ENCODE results near the gene KMT5C. TPM values are rescaled to one million over a fixed set of nuclear protein-coding genes. Genes with fewer than 3 reads are reported as not detected.

The KMT5C gene
- total RNA-seq, 1 experiment from 2014 or later, result 12.9 TPM

- H3K4me1 Mint-ChIP-seq (ENCODE audit: insufficient read depth, unreplicated experiment), result peaks cover 17% of the 10 kb centered on the region
- no peaks in the 10 kb centered on the region for H3K9me3 Mint-ChIP-seq (ENCODE audit: unreplicated experiment)
- no TSS peak for BruUV-seq (replicated peaks)
- no peak for TF ChIP-seq CTCF (IDR thresholded peaks at IDR 0.05; ENCODE audit: unreplicated experiment)
- intact Hi-C loops (cut with micrococcal nuclease), result no loop called here
- H3K27me3 Mint-ChIP-seq (ENCODE audit: insufficient read depth, unreplicated experiment), result no peaks in the 10 kb centered on the region
- no peak overlapping the region for H3K4me3 Mint-ChIP-seq (ENCODE audit: unreplicated experiment)
- DNase-seq (ENCODE audit: unreplicated experiment), result peak; percentile 74
- peaks cover 35% of the 10 kb centered on the region for H3K36me3 Mint-ChIP-seq (ENCODE audit: insufficient read depth, unreplicated experiment)
- POLR2A ChIA-PET, result interaction anchor here (1.4 to 2.9 kb wide), 2 partner anchors 9 to 38 kb away, joined by 4 to 18 read pairs; partner anchors contain the start of gene TMEM238
- H3K27ac Mint-ChIP-seq (ENCODE audit: low read depth, unreplicated experiment), result peak overlapping the region; percentile 87
- CTCF ChIA-PET, result interaction anchor here (0.6 kb wide), 3 partner anchors 35 to 182 kb away, joined by 3 to 6 read pairs (median 3); no protein-coding TSS in a partner anchor
Measured at GRCh38 chr19:55345818-55346724, 6.4 kb downstream of the KMT5C start.

GRCh38 chr19:55346725-55347441, 7.2 kb downstream of the KMT5C start:
- BruUV-seq (replicated peaks), result no TSS peak
- H3K36me3 Mint-ChIP-seq (ENCODE audit: insufficient read depth, unreplicated experiment), result peaks cover 35% of the 10 kb centered on the region
- intact Hi-C loops (cut with micrococcal nuclease), result no loop called here
- no peak overlapping the region for H3K27ac Mint-ChIP-seq (ENCODE audit: low read depth, unreplicated experiment)
- no peak for TF ChIP-seq CTCF (IDR thresholded peaks at IDR 0.05; ENCODE audit: unreplicated experiment)
- H3K27me3 Mint-ChIP-seq (ENCODE audit: insufficient read depth, unreplicated experiment), result no peaks in the 10 kb centered on the region
- H3K4me1 Mint-ChIP-seq (ENCODE audit: insufficient read depth, unreplicated experiment), result peaks cover 16% of the 10 kb centered on the region
- CTCF ChIA-PET, result interaction anchor here (0.6 kb wide), 2 partner anchors 34 to 183 kb away, joined by 3 to 6 read pairs; no protein-coding TSS in a partner anchor
- H3K9me3 Mint-ChIP-seq (ENCODE audit: unreplicated experiment), result no peaks in the 10 kb centered on the region
- POLR2A ChIA-PET, result no interaction called here
- no peak overlapping the region for H3K4me3 Mint-ChIP-seq (ENCODE audit: unreplicated experiment)
- no peak for DNase-seq (ENCODE audit: unreplicated experiment)

GRCh38 chr19:55347442-55348009, 7.8 kb downstream of the KMT5C start:
- H3K9me3 Mint-ChIP-seq (ENCODE audit: unreplicated experiment), result no peaks in the 10 kb centered on the region
- intact Hi-C loops (cut with micrococcal nuclease), result no loop called here
- no peak for DNase-seq (ENCODE audit: unreplicated experiment)
- no TSS peak for BruUV-seq (replicated peaks)
- H3K36me3 Mint-ChIP-seq (ENCODE audit: insufficient read depth, unreplicated experiment), result peaks cover 31% of the 10 kb centered on the region
- H3K4me1 Mint-ChIP-seq (ENCODE audit: insufficient read depth, unreplicated experiment), result peaks cover 22% of the 10 kb centered on the region
- TF ChIP-seq CTCF (IDR thresholded peaks at IDR 0.05; ENCODE audit: unreplicated experiment), result no peak
- no peaks in the 10 kb centered on the region for H3K27me3 Mint-ChIP-seq (ENCODE audit: insufficient read depth, unreplicated experiment)
- no peak overlapping the region for H3K27ac Mint-ChIP-seq (ENCODE audit: low read depth, unreplicated experiment)
- ChIA-PET CTCF (interaction anchor here (1.2 to 1.5 kb wide), 3 partner anchors 18 to 46 kb away, joined by 3 to 5 read pairs (median 4); no protein-coding TSS in a partner anchor), POLR2A (interaction anchor here (1.1 to 1.3 kb wide), 2 partner anchors 10 to 88 kb away, joined by 3 to 4 read pairs; no protein-coding TSS in a partner anchor)
- H3K4me3 Mint-ChIP-seq (ENCODE audit: unreplicated experiment), result no peak overlapping the region

All from MCF 10A (cell line).